Stimulated activated naive B cell treated with anti-CD40 and anti-IgM and Interleukin-4, amounts not matched to agents 10 μg/mL and 1 μg/mL and 100 μg/mL, for 72 hours (primary cell): ENCODE results near the gene ATG10.

Experiments used
- ATAC-seq, 2 donors: fragments of 150-1000 bp; cut with Tn5 transposase; replicated peaks; 2 replicates each; pipeline ENCODE4 v1.10.0; 2021; ENCODE audit warnings: moderate library complexity in 1 of 2
- DNase-seq: peaks from one replicate; pipeline ENCODE4 v3.0.0; 2021
- H3K27ac Mint-ChIP-seq: one replicate; pipeline ENCODE4 v1.8.0; 2022; ENCODE audit warnings: mild to moderate bottlenecking, mixed read lengths
- H3K27me3 Mint-ChIP-seq, 2 donors: one replicate each; pipeline ENCODE4 v1.8.0; 2022; ENCODE audit warnings: mixed read lengths in 2 of 2
- H3K36me3 Mint-ChIP-seq, 2 donors: one replicate each; pipeline ENCODE4 v1.8.0; 2022; ENCODE audit warnings: mixed read lengths in 2 of 2, mild to moderate bottlenecking in 1 of 2
- H3K4me1 Mint-ChIP-seq, 2 donors: one replicate each; pipeline ENCODE4 v1.8.0; 2022; ENCODE audit warnings: mixed read lengths in 2 of 2, mild to moderate bottlenecking in 1 of 2
- H3K4me3 Mint-ChIP-seq, 2 donors: one replicate each; pipeline ENCODE4 v1.8.0; 2022; ENCODE audit warnings: mild to moderate bottlenecking in 2 of 2, mixed read lengths in 2 of 2, moderate library complexity in 1 of 2
- H3K9me3 Mint-ChIP-seq, 2 donors: one replicate each; pipeline ENCODE4 v1.8.0; 2022; ENCODE audit warnings: mixed read lengths in 2 of 2, mild to moderate bottlenecking in 1 of 2

ATG10 gene

GRCh38 chr5:82142928-82143577 lies 171.2 kb downstream of the ATG10 start:
- no peaks in the 10 kb centered on the region for H3K27me3 Mint-ChIP-seq
- no peak for ATAC-seq
- H3K9me3 Mint-ChIP-seq: peaks cover 0 to 2% of the 10 kb centered on the region in 2 donors
- no peak overlapping the region for H3K4me3 Mint-ChIP-seq
- no peak for DNase-seq
- H3K4me1 Mint-ChIP-seq: no peaks in the 10 kb centered on the region
- H3K27ac Mint-ChIP-seq: no peak overlapping the region
- H3K36me3 Mint-ChIP-seq: peaks cover 0 to 3% of the 10 kb centered on the region in 2 donors

DNA sequence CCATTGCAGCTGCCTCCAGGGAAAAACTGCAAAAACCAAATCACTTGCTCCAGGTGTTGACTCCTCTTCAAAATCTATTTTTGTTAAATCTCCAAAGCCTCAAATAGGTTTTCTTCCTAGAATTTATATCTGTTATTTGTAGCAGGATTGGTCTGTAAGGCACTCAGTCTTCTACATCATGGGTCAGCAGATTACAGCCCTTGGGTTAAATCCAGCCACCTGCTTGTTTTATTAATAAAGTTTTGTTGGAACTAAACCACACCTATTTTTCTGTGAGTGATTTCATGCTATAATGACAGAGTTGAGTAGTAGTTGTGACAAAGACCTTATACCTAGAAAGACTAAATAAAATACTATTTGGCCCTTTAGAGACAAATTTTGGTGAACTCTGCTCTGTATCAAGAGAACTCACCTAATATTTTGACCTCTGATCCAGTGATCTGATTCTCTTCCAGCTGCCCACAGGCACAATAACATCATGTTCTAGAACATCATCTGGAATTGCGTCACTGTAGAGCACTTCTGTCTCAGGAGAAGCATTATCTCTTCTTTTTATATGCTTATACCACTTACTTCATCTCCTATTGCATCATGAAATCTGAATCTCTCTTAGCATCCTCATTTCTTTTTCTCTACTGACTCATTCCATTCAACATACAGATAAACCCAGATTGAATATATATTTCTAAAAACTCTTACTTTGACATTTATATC lies 176.2 kb downstream of the ATG10 start:
- Mint-ChIP-seq H3K36me3 (peaks cover 0 to 3% of the 10 kb centered on the region in 2 donors), H3K9me3 (peaks cover 0 to 2% of the 10 kb centered on the region in 2 donors), H3K27ac (no peak overlapping the region), H3K27me3 (no peaks in the 10 kb centered on the region), H3K4me3 (no peak overlapping the region), H3K4me1 (no peaks in the 10 kb centered on the region)
- no peak for DNase-seq
- no peak for ATAC-seq

- H3K4me1 Mint-ChIP-seq: no peaks in the 10 kb centered on the region
- H3K27ac Mint-ChIP-seq: no peak overlapping the region
- H3K27me3 Mint-ChIP-seq: no peaks in the 10 kb centered on the region
- no peak for DNase-seq
- H3K36me3 Mint-ChIP-seq: peaks cover 0 to 3% of the 10 kb centered on the region in 2 donors
- H3K4me3 Mint-ChIP-seq: no peak overlapping the region
- ATAC-seq: no peak
- H3K9me3 Mint-ChIP-seq: no peaks in the 10 kb centered on the region
Observed at GRCh38 chr5:82149434-82149833, 177.6 kb downstream of the ATG10 start.

DNA sequence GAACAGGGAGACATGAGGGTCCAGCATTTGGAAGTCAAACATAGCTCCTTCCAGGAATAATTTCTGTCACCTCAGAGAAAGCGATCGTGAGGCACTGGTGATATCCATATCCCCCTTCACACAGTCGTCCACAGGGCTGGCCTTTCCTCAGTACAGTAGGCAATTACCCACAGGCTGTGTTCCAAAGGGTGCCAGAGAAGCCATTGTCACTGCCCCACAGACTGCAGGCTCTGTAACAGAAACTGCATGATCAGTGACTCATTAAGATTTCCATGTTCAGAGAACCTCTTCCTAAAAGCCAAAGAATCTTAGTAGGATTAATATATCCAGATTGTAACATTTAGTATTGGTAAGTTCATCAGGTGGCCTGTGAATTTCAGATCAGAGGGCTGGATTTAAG lies 178.7 kb downstream of the ATG10 start:
- Mint-ChIP-seq H3K27ac (no peak overlapping the region), H3K4me3 (no peak overlapping the region), H3K27me3 (no peaks in the 10 kb centered on the region), H3K9me3 (no peaks in the 10 kb centered on the region), H3K4me1 (no peaks in the 10 kb centered on the region), H3K36me3 (peaks cover 0 to 3% of the 10 kb centered on the region in 2 donors)
- no peak for DNase-seq
- no peak for ATAC-seq

DNA sequence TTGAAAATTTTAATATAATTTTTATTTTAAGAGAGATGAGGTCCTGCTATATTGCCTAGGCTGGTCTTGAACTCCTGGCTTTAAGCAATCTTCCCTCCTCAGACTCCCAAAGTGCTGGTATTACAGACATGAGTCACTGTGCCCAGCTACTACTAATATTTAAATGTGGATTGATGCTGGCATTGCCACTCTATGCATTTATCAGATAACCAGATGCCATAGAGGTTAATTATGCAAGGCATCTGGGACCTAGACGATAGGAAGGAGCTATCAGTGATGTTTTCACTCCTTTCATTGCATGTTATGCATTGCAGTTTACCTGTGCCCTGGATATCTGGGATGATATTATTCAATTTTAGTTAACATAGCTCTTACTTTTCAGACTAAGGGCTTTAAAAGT lies 179.4 kb downstream of the ATG10 start:
- no peaks in the 10 kb centered on the region for H3K27me3 Mint-ChIP-seq
- no peak overlapping the region for H3K4me3 Mint-ChIP-seq
- H3K4me1 Mint-ChIP-seq: no peaks in the 10 kb centered on the region
- H3K36me3 Mint-ChIP-seq: peaks cover 0 to 3% of the 10 kb centered on the region in 2 donors
- DNase-seq: no peak
- ATAC-seq: no peak
- no peak overlapping the region for H3K27ac Mint-ChIP-seq
- H3K9me3 Mint-ChIP-seq: no peaks in the 10 kb centered on the region

- H3K4me3 Mint-ChIP-seq: no peak overlapping the region
- no peak overlapping the region for H3K27ac Mint-ChIP-seq
- H3K36me3 Mint-ChIP-seq: peaks cover 0 to 3% of the 10 kb centered on the region in 2 donors
- DNase-seq (no peak), ATAC-seq (no peak)
- no peaks in the 10 kb centered on the region for H3K27me3 Mint-ChIP-seq
- H3K9me3 Mint-ChIP-seq: no peaks in the 10 kb centered on the region
- no peaks in the 10 kb centered on the region for H3K4me1 Mint-ChIP-seq
Observed at GRCh38 chr5:82151662-82152061, 179.8 kb downstream of the ATG10 start.

GRCh38 chr5:82152978-82153481 lies 181.2 kb downstream of the ATG10 start:
- no peaks in the 10 kb centered on the region for H3K9me3 Mint-ChIP-seq
- DNase-seq (no peak), ATAC-seq (no peak)
- H3K27ac Mint-ChIP-seq: no peak overlapping the region
- H3K4me1 Mint-ChIP-seq: no peaks in the 10 kb centered on the region
- H3K36me3 Mint-ChIP-seq: no peaks in the 10 kb centered on the region
- no peaks in the 10 kb centered on the region for H3K27me3 Mint-ChIP-seq
- H3K4me3 Mint-ChIP-seq: no peak overlapping the region

DNA sequence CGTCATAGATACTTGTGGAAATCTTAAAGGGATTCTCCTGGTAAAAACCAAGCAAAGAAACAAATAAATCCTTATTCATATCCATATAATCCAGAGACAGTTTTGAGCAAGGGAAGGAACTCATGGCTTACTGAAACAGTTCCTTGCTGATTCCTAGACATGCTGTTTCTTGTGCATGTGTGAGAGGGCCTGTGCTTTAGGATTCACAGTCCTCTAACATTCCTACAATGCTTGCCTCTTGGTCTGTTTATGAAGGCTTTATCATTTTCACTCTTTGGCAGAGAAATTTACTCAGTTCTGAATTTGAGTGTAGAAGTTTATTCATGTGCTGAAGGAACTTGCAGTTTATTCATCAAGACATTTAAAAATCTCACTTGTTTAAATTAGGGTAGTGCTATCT lies 183.0 kb downstream of the ATG10 start:
- Mint-ChIP-seq H3K36me3 (no peaks in the 10 kb centered on the region), H3K4me3 (no peak overlapping the region), H3K27ac (no peak overlapping the region), H3K9me3 (no peaks in the 10 kb centered on the region), H3K4me1 (no peaks in the 10 kb centered on the region), H3K27me3 (no peaks in the 10 kb centered on the region)
- no peak for DNase-seq
- ATAC-seq: no peak

DNA sequence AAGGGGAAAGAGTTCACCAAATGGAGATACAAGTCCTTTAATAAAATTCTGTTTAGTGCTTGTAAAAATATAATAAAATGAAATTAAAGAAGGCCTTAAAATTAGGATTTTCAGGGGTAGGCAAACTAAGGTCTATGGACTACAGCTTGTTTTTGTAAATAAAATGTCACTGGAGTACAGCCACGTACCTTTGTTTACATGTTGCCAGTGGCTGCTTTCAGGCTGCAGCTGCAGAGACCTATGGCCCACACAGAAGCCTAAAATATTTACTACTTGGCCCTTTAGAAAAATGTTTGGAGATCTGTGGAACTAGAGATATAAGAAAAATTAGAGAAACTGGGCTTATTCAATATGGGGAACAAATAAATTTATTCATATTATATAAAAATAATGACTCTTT lies 183.5 kb downstream of the ATG10 start:
- no peak overlapping the region for H3K4me3 Mint-ChIP-seq
- H3K27me3 Mint-ChIP-seq: no peaks in the 10 kb centered on the region
- H3K36me3 Mint-ChIP-seq: no peaks in the 10 kb centered on the region
- DNase-seq (no peak), ATAC-seq (no peak)
- no peaks in the 10 kb centered on the region for H3K9me3 Mint-ChIP-seq
- no peak overlapping the region for H3K27ac Mint-ChIP-seq
- H3K4me1 Mint-ChIP-seq: no peaks in the 10 kb centered on the region

DNA sequence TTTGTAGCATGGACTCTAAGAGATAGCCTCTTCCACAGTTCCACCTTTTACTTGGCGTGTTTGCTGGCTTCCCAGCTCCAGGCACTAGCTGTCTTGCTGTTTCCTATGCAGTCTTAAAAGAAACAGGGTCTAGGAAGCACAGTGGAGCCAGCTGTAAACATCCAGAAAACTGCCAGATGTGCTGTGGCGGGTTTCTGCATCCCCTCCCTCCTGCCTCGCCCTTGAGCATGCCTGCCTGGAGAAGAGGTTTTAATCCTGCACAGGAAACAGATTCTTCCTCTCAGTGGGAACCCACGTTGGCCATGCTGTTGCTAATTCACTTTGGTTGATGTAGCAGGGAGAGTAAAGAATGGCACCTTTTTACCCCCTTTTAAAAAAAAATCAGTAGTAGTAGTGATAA lies 185.1 kb downstream of the ATG10 start:
- Mint-ChIP-seq H3K27me3 (no peaks in the 10 kb centered on the region), H3K4me1 (no peaks in the 10 kb centered on the region)
- DNase-seq: no peak

DNA sequence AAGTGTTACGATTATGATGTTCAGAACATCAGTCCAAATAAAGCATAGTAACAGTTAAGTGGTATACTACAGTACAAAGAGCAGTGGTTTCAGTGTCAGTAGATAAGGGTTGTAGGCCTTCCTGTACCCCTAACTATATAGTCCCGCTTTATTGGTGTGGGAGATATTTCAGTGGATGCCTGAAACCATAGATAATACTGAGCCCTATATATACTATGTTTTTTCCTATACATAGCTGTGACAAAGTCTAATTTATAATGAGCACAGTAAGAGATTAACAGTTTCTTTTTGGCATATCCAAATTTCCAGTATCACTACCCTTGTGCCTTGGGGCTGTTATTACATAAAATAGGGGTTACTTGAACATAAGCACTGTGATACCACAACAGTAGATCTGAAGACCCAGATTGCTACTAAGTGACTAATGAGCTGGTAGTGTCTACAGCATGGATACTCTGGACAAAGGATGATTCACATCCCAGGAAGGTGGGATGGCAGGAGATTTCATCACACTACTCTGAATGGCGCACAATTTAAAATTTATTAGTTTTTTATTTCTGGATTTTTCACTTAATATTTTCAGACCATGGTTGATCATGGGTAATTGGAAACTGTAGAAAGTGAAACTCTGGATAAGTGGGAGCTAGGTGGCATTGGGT lies 187.1 kb downstream of the ATG10 start:
- no peaks in the 10 kb centered on the region for H3K36me3 Mint-ChIP-seq
- ATAC-seq: no peak
- no peaks in the 10 kb centered on the region for H3K4me1 Mint-ChIP-seq
- no peaks in the 10 kb centered on the region for H3K9me3 Mint-ChIP-seq
- no peak for DNase-seq
- no peak overlapping the region for H3K4me3 Mint-ChIP-seq
- no peak overlapping the region for H3K27ac Mint-ChIP-seq
- H3K27me3 Mint-ChIP-seq: no peaks in the 10 kb centered on the region

More for the DNA sequence above, 185.1 kb downstream of the ATG10 start:
- H3K4me3 Mint-ChIP-seq: no peak overlapping the region
- H3K36me3 Mint-ChIP-seq: no peaks in the 10 kb centered on the region
- no peaks in the 10 kb centered on the region for H3K9me3 Mint-ChIP-seq
- no peak overlapping the region for H3K27ac Mint-ChIP-seq
- no peak for ATAC-seq

- ATAC-seq (no peak), DNase-seq (no peak)
- Mint-ChIP-seq H3K9me3 (no peaks in the 10 kb centered on the region), H3K27me3 (no peaks in the 10 kb centered on the region), H3K27ac (no peak overlapping the region), H3K4me3 (no peak overlapping the region), H3K4me1 (peaks cover 4 to 5% of the 10 kb centered on the region in 2 donors), H3K36me3 (no peaks in the 10 kb centered on the region)
Observed at GRCh38 chr5:82160948-82161347, 189.1 kb downstream of the ATG10 start.

DNA sequence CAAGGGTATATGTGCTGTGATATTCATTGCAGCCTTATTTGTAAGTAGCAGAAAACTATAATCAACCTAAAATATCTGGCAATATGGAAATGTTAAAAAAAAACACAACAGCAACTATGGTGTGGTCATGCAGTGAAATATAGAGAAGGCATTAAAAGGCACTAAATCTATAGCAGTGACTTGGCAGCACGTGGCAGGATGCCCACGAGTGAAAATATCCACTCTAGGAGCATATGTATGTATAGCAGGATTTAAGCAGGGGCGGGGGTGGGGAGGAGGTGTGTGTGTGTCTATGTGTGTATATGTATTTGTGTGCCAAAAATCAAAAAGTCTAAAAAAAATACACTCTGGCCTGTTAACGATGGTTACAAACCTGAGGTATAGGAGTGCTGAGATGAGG lies 190.8 kb downstream of the ATG10 start:
- ATAC-seq: no peak
- H3K27me3 Mint-ChIP-seq: no peaks in the 10 kb centered on the region

GRCh38 chr5:82163452-82164175 lies 191.8 kb downstream of the ATG10 start:
- Mint-ChIP-seq H3K4me3 (no peak overlapping the region), H3K27me3 (no peaks in the 10 kb centered on the region), H3K4me1 (peaks cover 4 to 5% of the 10 kb centered on the region in 2 donors), H3K9me3 (no peaks in the 10 kb centered on the region), H3K36me3 (no peaks in the 10 kb centered on the region), H3K27ac (no peak overlapping the region)
- no peak for ATAC-seq
- no peak for DNase-seq

More for the DNA sequence above, 190.8 kb downstream of the ATG10 start:
- DNase-seq: no peak
- no peak overlapping the region for H3K4me3 Mint-ChIP-seq
- H3K36me3 Mint-ChIP-seq: no peaks in the 10 kb centered on the region
- no peaks in the 10 kb centered on the region for H3K9me3 Mint-ChIP-seq
- H3K27ac Mint-ChIP-seq: no peak overlapping the region
- H3K4me1 Mint-ChIP-seq: peaks cover 4 to 5% of the 10 kb centered on the region in 2 donors
